MCF 10A (cell line): ENCODE measurements around the gene FAM114A2. TPM values are rescaled to one million over a fixed set of nuclear protein-coding genes. Genes with fewer than 3 reads are reported as not detected.
A peak's percentile ranks its signal among the peaks of the same experiment; 100 is the strongest.

Source experiments
- BruUV-seq: library from RNA; stranded (reverse); fragments of 400-500 nt; replicated peaks from 2 replicates; lab custom pipeline; 2021; lab: Mats Ljungman, UMichigan
- CTCF ChIA-PET: fragments of 300-600 bp; sonication (Branson Sonifier 250); formaldehyde crosslinking; extraction: SDS; loops from one replicate; lab custom pipeline; 2021; ENCODE audit warnings: antibody characterized with exemption, inconsistent platforms; lab: Yijun Ruan, JAX
- POLR2A ChIA-PET: fragments of 300-600, 350-650 bp; sonication (Branson Sonifier 250); formaldehyde crosslinking; extraction: SDS; loops from one replicate; lab custom pipeline; 2020; ENCODE audit warnings: antibody characterized with exemption, inconsistent platforms; lab: Yijun Ruan, JAX
- DNase-seq: peaks from one replicate; pipeline ENCODE4 v3.0.0-alpha.2; 2018; ENCODE audit not compliant: unreplicated experiment
- H3K27ac Mint-ChIP-seq: one replicate; pipeline ENCODE4 v1.8.0; 2022; ENCODE audit warnings: mild to moderate bottlenecking, low read depth, mixed read lengths; ENCODE audit not compliant: unreplicated experiment
- H3K27me3 Mint-ChIP-seq: one replicate; pipeline ENCODE4 v1.8.0; 2022; ENCODE audit warnings: mixed read lengths; ENCODE audit not compliant: insufficient read depth, unreplicated experiment
- H3K36me3 Mint-ChIP-seq: one replicate; pipeline ENCODE4 v1.8.0; 2022; ENCODE audit warnings: mild to moderate bottlenecking, moderate library complexity, mixed read lengths; ENCODE audit not compliant: insufficient read depth, unreplicated experiment
- H3K4me1 Mint-ChIP-seq: one replicate; pipeline ENCODE4 v1.8.0; 2022; ENCODE audit warnings: mixed read lengths; ENCODE audit not compliant: insufficient read depth, unreplicated experiment
- H3K4me3 Mint-ChIP-seq: one replicate; pipeline ENCODE4 v1.8.0; 2022; ENCODE audit warnings: mild to moderate bottlenecking, moderate library complexity, mixed read lengths; ENCODE audit not compliant: unreplicated experiment
- H3K9me3 Mint-ChIP-seq: one replicate; pipeline ENCODE4 v1.8.0; 2022; ENCODE audit warnings: mixed read lengths; ENCODE audit not compliant: unreplicated experiment
- CTCF ChIP-seq: fragments of 200-600 bp; IDR thresholded peaks from one replicate; pipeline ENCODE4 v1.8.0; 2022; ENCODE audit warnings: antibody characterized with exemption, mild to moderate bottlenecking; ENCODE audit not compliant: unreplicated experiment
- intact Hi-C: fragments of 100-400 bp; cut with micrococcal nuclease; formaldehyde crosslinking; loops from 2 replicates; pipeline ENCODE4 v1.14.1; 2022
- total RNA-seq: library from RNA; stranded (reverse); gene quantifications from 2 replicates; pipeline ENCODE4 v1.2.3, GENCODE V29; 2022

Gene FAM114A2
- total RNA-seq, 1 experiment from 2014 or later: 48.8 TPM

DNA sequence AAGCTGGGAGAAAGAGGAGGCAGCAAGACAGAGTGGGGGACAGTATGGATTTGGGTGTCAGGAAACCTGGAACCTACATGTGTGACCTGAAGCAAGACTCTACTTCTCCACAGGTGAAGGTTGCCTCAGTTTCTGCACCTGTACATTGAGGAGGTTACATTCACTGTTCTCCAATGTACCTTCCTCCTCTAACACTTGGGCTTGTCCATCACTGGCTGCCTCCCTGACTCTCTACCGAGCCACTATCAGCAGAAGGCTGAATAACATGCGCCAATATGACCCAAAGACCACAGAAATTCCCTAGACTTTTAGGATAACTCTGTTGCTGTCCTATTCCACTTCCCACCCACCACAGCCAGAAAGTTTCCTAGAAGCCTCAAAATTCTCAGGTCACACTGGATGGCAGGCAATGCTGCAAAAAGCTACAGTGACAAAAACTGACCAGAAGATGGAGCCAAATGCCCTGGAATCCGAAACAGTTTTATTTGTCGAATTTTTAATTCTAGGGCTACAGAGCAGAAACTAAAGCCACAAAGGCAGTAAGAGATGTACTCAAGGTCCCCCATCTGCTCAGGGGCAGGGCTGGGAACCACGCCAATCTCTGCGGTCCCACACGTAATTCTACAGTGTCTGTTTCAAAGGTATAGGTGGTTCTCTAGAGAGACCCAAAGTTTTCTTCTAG lies 64.4 kb downstream of the FAM114A2 start:
- Mint-ChIP-seq H3K9me3 (no peaks in the 10 kb centered on the region), H3K27me3 (peaks cover 21% of the 10 kb centered on the region), H3K4me3 (no peak overlapping the region), H3K36me3 (no peaks in the 10 kb centered on the region), H3K27ac (no peak overlapping the region), H3K4me1 (no peaks in the 10 kb centered on the region)
- ChIA-PET POLR2A (interaction anchor here (0.6 to 0.7 kb wide), 3 partner anchors 63 to 860 kb away, joined by 3 to 4 read pairs (median 3); no protein-coding TSS in a partner anchor), CTCF (interaction anchor here (0.6 to 14.4 kb wide), 51 partner anchors 8 to 1637 kb away, joined by 3 to 440 read pairs (median 4); partner anchors contain the start of genes FAM114A2 and MFAP3)
- peak; percentile 94 for TF ChIP-seq CTCF
- BruUV-seq: no TSS peak
- intact Hi-C loops: loop anchor here (1.0 to 5.0 kb wide), 6 partner anchors 98 to 666 kb away; no protein-coding TSS in a partner anchor
- DNase-seq: peak; percentile 68

- no peaks in the 10 kb centered on the region for H3K9me3 Mint-ChIP-seq
- no TSS peak for BruUV-seq
- no peaks in the 10 kb centered on the region for H3K36me3 Mint-ChIP-seq
- no peaks in the 10 kb centered on the region for H3K4me1 Mint-ChIP-seq
- intact Hi-C loops: loop anchor here (5.0 kb wide), 1 partner anchor 495 kb away; no protein-coding TSS in a partner anchor
- peaks cover 21% of the 10 kb centered on the region for H3K27me3 Mint-ChIP-seq
- CTCF ChIA-PET: interaction anchor here (0.5 to 14.4 kb wide), 10 partner anchors 53 to 1439 kb away, joined by 3 to 440 read pairs (median 5); no protein-coding TSS in a partner anchor
- no peak overlapping the region for H3K27ac Mint-ChIP-seq
- no peak for TF ChIP-seq CTCF
- no peak for DNase-seq
- POLR2A ChIA-PET: no interaction called here
- H3K4me3 Mint-ChIP-seq: no peak overlapping the region
Observed at GRCh38 chr5:153972240-153972639, 66.5 kb downstream of the FAM114A2 start.

GRCh38 chr5:153970496-153970895 lies 68.2 kb downstream of the FAM114A2 start:
- CTCF ChIA-PET: interaction anchor here (0.6 to 14.4 kb wide), 6 partner anchors 7 to 1437 kb away, joined by 3 to 440 read pairs (median 70); no protein-coding TSS in a partner anchor
- Mint-ChIP-seq H3K27me3 (peaks cover 7% of the 10 kb centered on the region), H3K9me3 (no peaks in the 10 kb centered on the region), H3K4me1 (no peaks in the 10 kb centered on the region), H3K4me3 (no peak overlapping the region), H3K36me3 (no peaks in the 10 kb centered on the region), H3K27ac (no peak overlapping the region)
- intact Hi-C loops: loop anchor here (5.0 kb wide), 1 partner anchor 497 kb away; no protein-coding TSS in a partner anchor
- POLR2A ChIA-PET: interaction anchor here (1.4 kb wide), 1 partner anchor 68 kb away, joined by 4 read pairs; the partner anchor contains the start of genes FAM114A2 and MFAP3
- no peak for TF ChIP-seq CTCF
- BruUV-seq: no TSS peak
- DNase-seq: no peak

DNA sequence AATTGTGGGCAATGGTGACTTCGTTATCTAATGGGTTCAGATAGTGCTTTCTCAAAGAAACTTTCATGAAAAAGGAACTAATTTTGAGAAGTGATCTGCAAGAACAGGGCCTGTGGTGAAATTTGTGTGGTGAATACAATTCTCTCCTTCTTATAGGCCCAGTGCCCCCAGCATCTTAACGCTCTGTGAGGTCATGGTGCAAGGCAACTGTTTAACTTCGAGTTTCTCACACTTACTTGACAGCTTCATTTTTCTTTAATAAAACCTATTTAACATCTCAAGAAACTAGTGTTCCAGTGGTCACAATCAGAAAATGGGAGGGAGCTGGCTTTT lies 69.2 kb downstream of the FAM114A2 start:
- BruUV-seq: no TSS peak
- ChIA-PET POLR2A (interaction anchor here (0.6 kb wide), 1 partner anchor 1441 kb away, joined by 8 read pairs; no protein-coding TSS in a partner anchor), CTCF (interaction anchor here (0.6 to 14.4 kb wide), 8 partner anchors 8 to 1436 kb away, joined by 3 to 440 read pairs (median 59); no protein-coding TSS in a partner anchor)
- Mint-ChIP-seq H3K36me3 (no peaks in the 10 kb centered on the region), H3K27ac (no peak overlapping the region), H3K4me3 (no peak overlapping the region), H3K9me3 (no peaks in the 10 kb centered on the region), H3K4me1 (peaks cover 6% of the 10 kb centered on the region), H3K27me3 (no peaks in the 10 kb centered on the region)
- intact Hi-C loops: loop anchor here (5.0 kb wide), 1 partner anchor 142 kb away; no protein-coding TSS in a partner anchor
- no peak for DNase-seq
- TF ChIP-seq CTCF: no peak
